Activated CD4-positive, alpha-beta T cell treated with anti-CD3 and anti-CD28 coated beads, Interleukin-2, amount 10 ng/mL, durations not matched to agents 7 days and 5 days (primary cell): ENCODE data around the gene ADSL. TPM values are rescaled to one million over a fixed set of nuclear protein-coding genes. Genes with fewer than 3 reads are reported as not detected.

Experiments
- CTCF ChIA-PET: fragments of 350-600 bp; sonication (Branson Sonifier 250); formaldehyde crosslinking; loops from one replicate; lab custom pipeline; 2021; ENCODE audit warnings: antibody characterized with exemption; lab: Charles Lee
- POLR2A ChIA-PET: fragments of 350-600 bp; sonication (Branson Sonifier 250); formaldehyde crosslinking; loops from one replicate; lab custom pipeline; 2021; ENCODE audit warnings: antibody characterized with exemption; lab: Charles Lee
- DNase-seq: peaks from one replicate; pipeline ENCODE4 v3.0.0-alpha.2; 2020
- H3K27ac Mint-ChIP-seq: one replicate; pipeline ENCODE4 v1.8.0; 2021; ENCODE audit warnings: mild to moderate bottlenecking, moderate library complexity, mixed read lengths
- H3K27me3 Mint-ChIP-seq: one replicate; pipeline ENCODE4 v1.8.0; 2021; ENCODE audit warnings: mixed read lengths
- H3K36me3 Mint-ChIP-seq: one replicate; pipeline ENCODE4 v1.8.0; 2021; ENCODE audit warnings: low read depth, mixed read lengths
- H3K4me1 Mint-ChIP-seq: one replicate; pipeline ENCODE4 v1.8.0; 2021; ENCODE audit warnings: mixed read lengths
- H3K4me3 Mint-ChIP-seq: one replicate; pipeline ENCODE4 v1.8.0; 2021; ENCODE audit warnings: mild to moderate bottlenecking, moderate library complexity, mixed read lengths
- H3K9me3 Mint-ChIP-seq: one replicate; pipeline ENCODE4 v1.8.0; 2021; ENCODE audit warnings: mixed read lengths
- total RNA-seq, 2 experiments: library from RNA; stranded (reverse); gene quantifications; one replicate each; pipeline ENCODE4 v1.2.3, GENCODE V29; 2021

The ADSL gene
- total RNA-seq, 2 experiments from 2014 or later, result 124 to 130 TPM

DNA sequence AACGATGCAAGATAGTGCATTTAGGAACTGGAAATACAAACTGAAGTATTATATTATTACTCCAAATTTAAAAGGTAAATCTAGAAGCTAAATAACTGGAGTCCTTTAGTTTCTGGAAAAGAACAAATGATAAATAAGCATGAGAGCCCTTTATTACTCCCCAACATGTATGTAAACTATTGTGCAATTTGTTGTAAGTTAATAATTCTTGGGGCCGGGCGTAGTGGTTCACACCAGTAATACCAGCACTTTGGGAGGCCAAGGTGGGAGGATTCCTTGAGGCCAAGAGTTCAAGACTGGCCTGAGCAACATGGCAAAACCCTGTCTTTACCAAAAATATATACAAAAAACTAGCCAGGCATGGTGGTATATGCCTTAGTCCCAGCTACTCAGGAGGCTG is 35.2 kb downstream of the ADSL start:
- no peak for DNase-seq
- CTCF ChIA-PET, result interaction anchor here (1.0 to 1.4 kb wide), 2 partner anchors 16 to 19 kb away, joined by 3 to 4 read pairs; no protein-coding TSS in a partner anchor
- POLR2A ChIA-PET, result no interaction called here
- no peaks in the 10 kb centered on the region for H3K27me3 Mint-ChIP-seq
- no peak overlapping the region for H3K27ac Mint-ChIP-seq
- H3K4me3 Mint-ChIP-seq, result no peak overlapping the region
- peaks cover 24% of the 10 kb centered on the region for H3K36me3 Mint-ChIP-seq
- H3K4me1 Mint-ChIP-seq, result peaks cover 40% of the 10 kb centered on the region
- H3K9me3 Mint-ChIP-seq, result no peaks in the 10 kb centered on the region

DNA sequence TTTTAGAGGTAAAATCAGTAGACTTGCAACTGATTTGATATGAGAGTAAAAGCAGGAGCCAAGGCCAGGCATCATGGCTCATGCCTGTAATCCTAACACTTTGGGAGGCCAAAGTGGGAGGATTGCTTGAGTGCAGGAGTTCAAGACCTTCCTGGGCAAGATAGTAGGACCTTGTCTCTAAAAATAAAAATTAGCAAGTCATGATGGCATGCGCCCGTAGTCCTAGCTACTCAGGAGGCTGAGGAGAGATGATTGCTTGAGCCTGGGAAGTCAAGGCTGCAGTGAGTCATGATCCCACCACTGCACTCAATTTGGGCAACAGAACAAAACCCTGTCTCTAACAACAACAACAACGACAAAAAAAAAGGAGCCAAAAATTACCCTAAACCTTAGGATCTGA is 37.6 kb downstream of the ADSL start:
- Mint-ChIP-seq H3K27me3 (no peaks in the 10 kb centered on the region), H3K4me3 (no peak overlapping the region), H3K9me3 (no peaks in the 10 kb centered on the region), H3K36me3 (peaks cover 32% of the 10 kb centered on the region), H3K27ac (peak overlapping the region; percentile 51), H3K4me1 (peaks cover 58% of the 10 kb centered on the region)
- ChIA-PET POLR2A (no interaction called here), CTCF (interaction anchor here (1.3 kb wide), 1 partner anchor 15 kb away, joined by 3 read pairs; no protein-coding TSS in a partner anchor)
- no peak for DNase-seq

DNA sequence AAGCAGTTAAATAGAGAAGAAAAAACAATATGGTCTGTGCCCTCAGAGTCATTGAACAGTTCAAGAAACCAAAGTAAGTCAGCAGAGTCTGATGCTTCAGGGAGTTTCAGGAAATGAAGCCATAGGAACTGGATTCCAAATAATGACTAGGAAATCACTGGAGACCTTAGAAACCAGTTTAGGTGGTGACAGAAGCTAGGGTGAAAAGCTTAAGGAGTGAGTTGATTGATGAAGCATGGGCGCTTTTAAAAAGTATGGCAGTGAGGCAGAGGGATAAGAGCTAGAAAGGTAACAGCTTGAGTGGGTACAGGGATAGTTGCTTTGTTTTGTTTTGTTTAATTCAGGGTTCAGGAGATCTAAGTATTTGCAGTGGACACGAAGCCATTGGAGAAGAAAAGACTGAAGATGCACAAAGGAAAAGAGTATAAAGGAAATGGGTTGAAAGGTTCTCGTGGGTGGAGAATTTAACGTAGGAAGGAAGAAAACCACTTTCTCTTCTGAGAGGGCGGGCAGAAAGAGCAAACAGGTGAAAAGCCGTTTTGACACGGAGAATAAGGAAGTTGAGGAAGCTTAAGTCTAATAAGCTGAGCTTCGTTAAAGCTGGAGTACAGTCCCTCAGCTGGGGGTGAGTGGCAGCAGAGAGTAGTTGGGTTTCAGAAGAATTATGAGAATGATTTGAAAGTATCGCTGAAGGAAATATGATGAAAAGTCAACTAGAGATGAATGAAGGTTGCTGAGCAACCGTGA is 38.9 kb downstream of the ADSL start:
- CTCF ChIA-PET, result interaction anchor here (0.7 to 1.4 kb wide), 3 partner anchors 11 to 895 kb away, joined by 3 to 4 read pairs (median 3); no protein-coding TSS in a partner anchor
- Mint-ChIP-seq H3K4me1 (peaks cover 58% of the 10 kb centered on the region), H3K9me3 (no peaks in the 10 kb centered on the region), H3K27ac (peak overlapping the region; percentile 94), H3K27me3 (no peaks in the 10 kb centered on the region), H3K36me3 (peaks cover 31% of the 10 kb centered on the region), H3K4me3 (peak overlapping the region; percentile 70)
- POLR2A ChIA-PET, result interaction anchor here (0.6 kb wide), 2 partner anchors 75 to 1083 kb away, joined by 3 read pairs; partner anchors contain the start of gene PHF5A
- peak; percentile 55 for DNase-seq

DNA sequence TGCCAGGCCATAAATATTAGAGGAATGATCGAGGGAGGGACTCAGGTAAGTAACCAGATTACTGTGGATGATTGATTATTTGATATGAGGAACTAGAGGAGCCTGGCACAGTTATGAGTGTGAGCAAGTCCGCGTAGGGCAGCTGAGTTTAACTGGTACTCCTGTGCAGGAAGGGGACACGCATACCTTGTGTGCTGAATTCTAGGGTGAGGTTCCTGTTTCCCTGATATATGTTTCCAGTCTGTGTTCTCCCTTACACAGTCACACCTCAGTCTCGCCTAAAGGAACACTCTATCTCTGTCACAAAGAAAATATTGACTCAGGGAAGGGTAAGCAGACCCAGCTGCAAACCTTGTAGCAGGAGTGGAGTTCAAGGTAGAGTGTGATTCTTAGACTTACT is 41.4 kb downstream of the ADSL start:
- H3K36me3 Mint-ChIP-seq, result peaks cover 25% of the 10 kb centered on the region
- no peak for DNase-seq
- H3K27ac Mint-ChIP-seq, result peak overlapping the region; percentile 41
- no peaks in the 10 kb centered on the region for H3K27me3 Mint-ChIP-seq
- ChIA-PET CTCF (no interaction called here), POLR2A (no interaction called here)
- no peak overlapping the region for H3K4me3 Mint-ChIP-seq
- no peaks in the 10 kb centered on the region for H3K9me3 Mint-ChIP-seq
- H3K4me1 Mint-ChIP-seq, result peaks cover 58% of the 10 kb centered on the region

DNA sequence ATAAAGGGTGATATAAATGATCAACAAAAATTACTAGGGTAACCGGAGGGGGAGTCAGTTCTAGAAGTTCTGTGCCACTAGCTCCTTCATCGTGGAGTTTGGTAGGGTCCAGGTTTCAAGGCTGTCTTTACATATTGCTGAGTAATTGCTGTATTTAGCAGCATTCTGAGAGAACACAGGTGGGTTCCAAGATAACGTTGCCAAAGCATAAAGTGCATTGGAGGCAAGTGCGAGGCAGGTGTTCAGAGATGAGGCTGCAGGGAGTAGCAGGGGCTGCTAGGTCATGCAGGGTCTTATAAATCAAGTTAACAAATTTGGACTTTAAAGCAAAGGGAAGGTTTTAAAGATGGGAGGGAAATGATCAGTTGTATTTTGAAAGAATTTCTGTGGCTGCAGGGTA is 41.9 kb downstream of the ADSL start:
- POLR2A ChIA-PET, result no interaction called here
- Mint-ChIP-seq H3K36me3 (peaks cover 25% of the 10 kb centered on the region), H3K27me3 (no peaks in the 10 kb centered on the region), H3K4me1 (peaks cover 54% of the 10 kb centered on the region), H3K4me3 (no peak overlapping the region), H3K9me3 (no peaks in the 10 kb centered on the region), H3K27ac (peak overlapping the region; percentile 41)
- no peak for DNase-seq
- CTCF ChIA-PET, result interaction anchor here (0.6 to 1.0 kb wide), 2 partner anchors 11 to 112 kb away, joined by 4 read pairs; no protein-coding TSS in a partner anchor

DNA sequence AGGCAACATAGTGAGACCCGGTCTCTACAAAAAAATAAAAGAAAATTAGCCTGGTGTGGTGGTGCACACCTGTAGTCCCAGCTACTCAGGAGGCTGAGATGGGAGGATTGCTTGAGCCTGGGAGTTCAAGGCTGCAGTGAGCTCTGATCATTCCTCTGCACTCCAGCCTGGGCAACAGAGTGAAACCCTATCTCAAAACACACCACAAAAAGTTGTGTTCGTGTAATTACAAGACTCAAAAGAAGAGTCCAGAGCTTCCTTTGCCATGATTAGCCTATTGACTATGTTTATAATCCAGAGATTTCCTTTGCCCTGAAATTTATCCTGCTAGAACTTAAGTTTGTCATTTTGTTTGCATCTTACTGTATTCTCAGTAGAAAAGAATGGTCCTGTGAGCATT is 45.1 kb downstream of the ADSL start:
- CTCF ChIA-PET, result interaction anchor here (0.6 to 1.0 kb wide), 2 partner anchors 28 to 181 kb away, joined by 3 to 7 read pairs; no protein-coding TSS in a partner anchor
- peaks cover 30% of the 10 kb centered on the region for H3K36me3 Mint-ChIP-seq

DNA sequence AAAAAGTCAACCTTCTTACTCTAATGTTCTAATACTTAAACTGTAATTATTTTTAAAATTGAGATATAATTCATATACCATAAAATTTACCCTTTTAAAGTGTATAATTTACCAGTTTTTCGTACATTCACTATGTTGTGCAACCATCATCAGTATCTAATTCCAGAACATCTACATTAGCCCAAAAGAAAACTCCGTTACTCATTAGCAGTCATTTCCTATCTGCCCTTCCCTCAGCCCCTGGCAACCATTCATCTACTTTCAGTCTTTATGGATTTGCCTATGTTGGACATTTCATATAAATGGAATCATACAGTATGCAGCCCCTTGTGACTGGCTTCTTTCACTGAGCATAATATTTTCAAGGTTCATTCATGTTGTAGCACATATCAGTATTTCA is 46.3 kb downstream of the ADSL start:
- H3K9me3 Mint-ChIP-seq, result no peaks in the 10 kb centered on the region
- ChIA-PET CTCF (interaction anchor here (0.7 kb wide), 2 partner anchors 14 to 459 kb away, joined by 3 read pairs; no protein-coding TSS in a partner anchor), POLR2A (no interaction called here)
- H3K27me3 Mint-ChIP-seq, result no peaks in the 10 kb centered on the region
- no peak for DNase-seq
- H3K4me3 Mint-ChIP-seq, result no peak overlapping the region
- peaks cover 34% of the 10 kb centered on the region for H3K36me3 Mint-ChIP-seq
- peaks cover 45% of the 10 kb centered on the region for H3K4me1 Mint-ChIP-seq
- H3K27ac Mint-ChIP-seq, result no peak overlapping the region

More for the DNA sequence above, 45.1 kb downstream of the ADSL start:
- Mint-ChIP-seq H3K27me3 (no peaks in the 10 kb centered on the region), H3K4me3 (no peak overlapping the region), H3K4me1 (peaks cover 43% of the 10 kb centered on the region), H3K9me3 (no peaks in the 10 kb centered on the region), H3K27ac (no peak overlapping the region)
- POLR2A ChIA-PET, result no interaction called here
- DNase-seq, result no peak

DNA sequence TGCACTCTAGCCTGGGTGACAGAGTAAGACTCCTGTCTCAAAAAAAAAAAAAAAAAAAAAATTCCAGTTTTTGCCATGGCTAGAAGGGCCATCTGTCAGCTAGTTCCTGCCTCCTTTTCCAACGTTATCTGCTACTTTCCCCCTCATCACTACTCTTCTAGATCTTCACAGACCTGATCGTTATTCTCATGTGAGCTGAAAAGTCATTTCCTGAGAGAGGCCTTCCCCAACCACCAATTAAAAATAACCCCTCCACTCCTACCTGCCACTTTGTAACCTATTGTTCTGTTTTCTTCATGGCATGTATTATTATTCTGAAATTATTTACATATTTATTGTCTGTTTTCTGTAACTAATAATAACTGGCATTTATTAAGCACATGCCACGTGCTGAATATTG is 48.3 kb downstream of the ADSL start:
- Mint-ChIP-seq H3K36me3 (peaks cover 27% of the 10 kb centered on the region), H3K27me3 (no peaks in the 10 kb centered on the region), H3K4me1 (peaks cover 45% of the 10 kb centered on the region), H3K4me3 (no peak overlapping the region), H3K27ac (no peak overlapping the region), H3K9me3 (no peaks in the 10 kb centered on the region)
- CTCF ChIA-PET, result interaction anchor here (0.6 to 1.3 kb wide), 6 partner anchors 9 to 903 kb away, joined by 3 to 5 read pairs (median 3); no protein-coding TSS in a partner anchor
- DNase-seq, result no peak
- POLR2A ChIA-PET, result no interaction called here

DNA sequence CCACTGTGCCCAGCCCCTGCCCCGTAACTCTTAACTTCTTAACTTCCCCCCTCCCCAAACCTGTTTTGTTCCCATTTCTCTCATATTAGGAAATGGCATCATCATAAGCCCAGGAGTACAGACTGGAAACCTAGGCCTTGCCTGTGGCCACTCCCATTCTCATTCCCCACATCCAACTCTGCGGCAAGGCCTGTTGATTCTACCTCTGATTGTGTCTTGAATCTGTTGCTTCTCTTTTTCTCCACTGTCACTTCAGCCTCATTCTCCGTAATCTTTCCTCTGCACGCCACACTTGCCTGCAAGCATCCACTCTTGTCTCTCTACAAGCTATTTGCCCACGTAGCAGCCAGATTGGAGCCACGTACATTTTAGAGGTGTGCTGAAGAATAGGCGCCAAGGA is 49.3 kb downstream of the ADSL start:
- Mint-ChIP-seq H3K4me1 (peaks cover 53% of the 10 kb centered on the region), H3K27me3 (no peaks in the 10 kb centered on the region), H3K27ac (no peak overlapping the region), H3K9me3 (no peaks in the 10 kb centered on the region), H3K36me3 (peaks cover 27% of the 10 kb centered on the region), H3K4me3 (no peak overlapping the region)
- DNase-seq, result no peak
- ChIA-PET CTCF (interaction anchor here (1.0 to 1.2 kb wide), 2 partner anchors 13 to 88 kb away, joined by 3 read pairs; no protein-coding TSS in a partner anchor), POLR2A (no interaction called here)

DNA sequence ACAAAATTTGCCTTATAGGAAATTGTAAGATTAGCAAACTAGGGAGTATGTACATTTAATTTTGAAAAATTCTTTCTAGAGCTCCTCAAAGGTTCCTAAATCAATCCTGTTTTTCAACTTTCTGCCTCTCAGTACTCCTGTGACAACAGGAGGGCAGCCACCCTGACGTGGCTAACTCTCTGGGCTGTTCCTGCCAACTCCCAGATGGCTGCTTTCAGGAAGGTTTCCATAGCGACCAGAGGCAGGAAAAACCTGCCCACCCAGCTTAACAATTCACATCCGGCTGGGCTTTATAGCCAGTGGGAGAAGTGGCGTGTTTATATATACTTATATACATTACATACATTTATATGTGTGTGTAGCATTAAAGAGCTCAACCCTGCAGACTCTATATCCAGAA is 50.6 kb downstream of the ADSL start:
- Mint-ChIP-seq H3K9me3 (no peaks in the 10 kb centered on the region), H3K27ac (no peak overlapping the region), H3K4me1 (peaks cover 61% of the 10 kb centered on the region), H3K4me3 (no peak overlapping the region), H3K27me3 (no peaks in the 10 kb centered on the region), H3K36me3 (peaks cover 30% of the 10 kb centered on the region)
- ChIA-PET CTCF (interaction anchor here (0.5 to 1.6 kb wide), 5 partner anchors 14 to 1865 kb away, joined by 3 to 5 read pairs (median 3); no protein-coding TSS in a partner anchor), POLR2A (no interaction called here)
- no peak for DNase-seq

DNA sequence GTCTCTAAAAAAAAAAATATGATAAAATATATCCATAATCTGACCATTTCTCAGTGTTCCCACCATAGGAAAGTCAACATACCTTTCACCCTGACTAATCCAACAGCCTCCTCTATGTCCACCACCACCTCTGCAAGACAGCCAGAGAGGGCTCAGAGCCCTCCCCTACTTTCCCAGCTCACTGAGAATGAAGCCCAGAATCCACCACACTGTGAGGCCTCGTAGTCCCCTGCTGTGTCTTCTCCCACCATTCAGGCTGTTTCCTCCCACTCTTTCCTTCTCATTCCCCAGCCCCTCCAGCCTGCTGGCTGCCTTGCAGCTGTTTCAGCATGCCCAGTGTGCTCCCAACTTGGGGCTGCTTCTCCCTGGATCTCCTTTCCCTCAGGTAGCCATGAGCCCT is 51.1 kb downstream of the ADSL start:
- ChIA-PET POLR2A (no interaction called here), CTCF (interaction anchor here (0.9 to 1.6 kb wide), 3 partner anchors 13 to 16 kb away, joined by 3 to 5 read pairs (median 3); no protein-coding TSS in a partner anchor)
- no peak for DNase-seq
- no peaks in the 10 kb centered on the region for H3K27me3 Mint-ChIP-seq
- H3K36me3 Mint-ChIP-seq, result peaks cover 35% of the 10 kb centered on the region
- H3K4me1 Mint-ChIP-seq, result peaks cover 64% of the 10 kb centered on the region
- no peak overlapping the region for H3K4me3 Mint-ChIP-seq
- H3K27ac Mint-ChIP-seq, result peak overlapping the region; percentile 46
- no peaks in the 10 kb centered on the region for H3K9me3 Mint-ChIP-seq

DNA sequence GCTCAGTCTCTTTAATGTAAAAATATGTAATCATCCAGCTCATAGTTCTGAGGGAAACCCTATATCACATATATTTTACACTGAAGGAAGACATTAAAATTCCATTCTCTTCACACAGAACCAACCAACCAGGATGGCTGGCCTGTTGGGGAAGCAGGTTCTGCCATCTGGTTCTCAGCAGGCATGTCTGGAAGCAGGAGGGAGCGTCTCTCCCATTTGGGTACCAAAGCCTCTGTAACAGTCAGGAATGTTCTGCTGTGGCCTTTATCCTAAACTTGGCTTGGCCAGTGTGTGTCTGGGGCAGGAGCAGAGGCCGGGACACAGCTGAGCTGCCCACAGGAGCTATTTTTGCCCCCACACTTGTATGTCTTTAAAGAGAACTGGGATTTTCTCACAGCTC is 53.3 kb downstream of the ADSL start:
- Mint-ChIP-seq H3K4me3 (peak overlapping the region; percentile 62), H3K27me3 (no peaks in the 10 kb centered on the region), H3K36me3 (peaks cover 43% of the 10 kb centered on the region), H3K9me3 (no peaks in the 10 kb centered on the region), H3K27ac (peak overlapping the region; percentile 91), H3K4me1 (peaks cover 72% of the 10 kb centered on the region)
- CTCF ChIA-PET, result interaction anchor here (0.8 to 1.4 kb wide), 5 partner anchors 10 to 176 kb away, joined by 3 to 5 read pairs (median 3); no protein-coding TSS in a partner anchor
- no peak for DNase-seq
- POLR2A ChIA-PET, result no interaction called here

DNA sequence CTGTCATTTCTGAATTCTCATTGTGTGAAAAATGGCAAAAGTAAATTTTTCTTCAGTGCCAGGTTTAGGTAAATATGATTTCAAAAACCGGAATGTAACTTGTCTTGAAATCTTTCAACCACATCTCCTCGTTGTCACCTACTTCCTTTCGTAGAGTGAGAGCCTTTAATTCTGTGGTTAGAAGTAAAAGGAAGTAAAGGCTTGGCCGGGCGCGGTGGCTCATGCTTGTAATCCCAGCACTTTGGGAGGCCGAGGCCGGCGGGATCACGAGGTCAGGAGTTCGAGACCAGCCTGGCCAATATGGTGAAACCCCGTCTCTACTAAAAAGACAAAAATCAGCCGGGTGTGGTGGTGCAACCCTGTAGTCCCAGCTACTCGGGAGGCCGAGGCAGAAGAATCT is 53.9 kb downstream of the ADSL start:
- POLR2A ChIA-PET, result no interaction called here

More for the DNA sequence above, 53.9 kb downstream of the ADSL start:
- Mint-ChIP-seq H3K27ac (peak overlapping the region; percentile 91), H3K4me1 (peaks cover 71% of the 10 kb centered on the region), H3K9me3 (no peaks in the 10 kb centered on the region), H3K4me3 (peak overlapping the region; percentile 62), H3K27me3 (no peaks in the 10 kb centered on the region), H3K36me3 (peaks cover 43% of the 10 kb centered on the region)
- CTCF ChIA-PET, result interaction anchor here (0.6 to 1.7 kb wide), 2 partner anchors 18 to 382 kb away, joined by 3 to 4 read pairs; no protein-coding TSS in a partner anchor
- peak; percentile 73 for DNase-seq
